ENCODE measurements around the gene RNF25. TPM values are rescaled to one million over a fixed set of nuclear protein-coding genes. Genes with fewer than 3 reads are reported as not detected.
A peak's percentile ranks its signal among the peaks of the same experiment; 100 is the strongest.

RNF25 gene
- total RNA-seq, 1 experiment from 2014 or later = 40.7 TPM

DNA sequence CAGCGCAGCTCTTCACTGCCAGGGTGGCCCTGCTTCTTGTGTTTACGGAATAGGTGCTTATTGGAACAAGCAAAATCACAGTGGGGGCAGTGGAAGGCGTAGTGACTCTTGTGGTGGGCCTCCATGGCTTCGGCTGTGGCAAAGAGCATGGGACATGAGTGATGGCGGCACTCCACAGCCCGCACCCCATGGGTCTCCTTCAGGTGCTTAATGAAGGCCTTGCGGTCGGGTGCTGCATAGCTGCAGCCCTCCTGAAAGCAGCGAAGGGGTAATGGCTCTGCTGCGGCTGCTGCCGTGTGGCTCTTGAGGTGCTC lies 23.1 kb downstream of the RNF25 start:
- H3K27ac ChIP-seq (ENCODE audit: insufficient read length, low read depth, low read length) = no peak overlapping the region
- no peak for DNase-seq
- H4K20me1 ChIP-seq (ENCODE audit: control insufficient read depth, insufficient read depth, insufficient read length) = no peaks in the 10 kb centered on the region
- no peak overlapping the region for H2BK15ac ChIP-seq (ENCODE audit: low read depth, low read length)
- H2BK12ac ChIP-seq (ENCODE audit: insufficient read length, low read depth, low read length) = no peak overlapping the region
- H3K4me2 ChIP-seq (ENCODE audit: insufficient read depth, insufficient read length, low read length) = no peak overlapping the region
- no peaks in the 10 kb centered on the region for H3K4me1 ChIP-seq (ENCODE audit: insufficient read depth, low read length)
- no peaks in the 10 kb centered on the region for H3K23me2 ChIP-seq (ENCODE audit: insufficient read length, low read depth, low read length, poor library complexity, severe bottlenecking)
- no peak overlapping the region for H3K14ac ChIP-seq (ENCODE audit: insufficient read depth, low read length)
- no peaks in the 10 kb centered on the region for H3K9me3 ChIP-seq (ENCODE audit: control insufficient read depth, low read depth, low read length)
- Mint-ChIP-seq H3K4me1 (no peaks in the 10 kb centered on the region), H3K9me3 (no peaks in the 10 kb centered on the region; a peak in 1 of 5 replicates), H3K4me3 (no peak overlapping the region), H3K27ac (peak overlapping the region in 1 of 3 experiments; percentile 82; a peak in 1 of 7 replicates), H3K36me3 (ENCODE audit: insufficient read depth in 1 of 3, low read depth in 3 of 3) (peaks cover 41 to 93% (median 78%) of the 10 kb centered on the region in 3 experiments; a peak in 6 of 7 replicates), H3K27me3 (ENCODE audit: low read depth) (no peaks in the 10 kb centered on the region)
- no peak overlapping the region for H4K5ac ChIP-seq (ENCODE audit: insufficient read length, low read depth, low read length)
- no peak overlapping the region for H3K56ac ChIP-seq (ENCODE audit: insufficient read length, low read depth, low read length)
- no CpG with 5 or more reads among the region's 11 CpGs for WGBS (ENCODE audit: extremely low coverage, insufficient read length, low lambda C conversion rate)
- no peak overlapping the region for H3K23ac ChIP-seq (ENCODE audit: insufficient read length, low read depth, low read length)
- no peak overlapping the region for H2BK20ac ChIP-seq (ENCODE audit: low read depth, low read length, poor library complexity, severe bottlenecking)
- no peak overlapping the region for H2BK5ac ChIP-seq (ENCODE audit: insufficient read length, low read length)
- H3K79me2 ChIP-seq (ENCODE audit: insufficient read depth, low read length) = no peaks in the 10 kb centered on the region
- H3K18ac ChIP-seq (ENCODE audit: insufficient read length, low read depth, low read length) = no peak overlapping the region
- no peak overlapping the region for H3T11ph ChIP-seq (ENCODE audit: low read length)
- H2BK120ac ChIP-seq (ENCODE audit: low read depth, low read length, poor library complexity, severe bottlenecking) = no peak overlapping the region
- H3K9ac ChIP-seq (ENCODE audit: extremely low read depth, insufficient read length, low read length) = no peak overlapping the region
- no peak overlapping the region for H2AK5ac ChIP-seq (ENCODE audit: insufficient read length, low read length)
- H3K79me1 ChIP-seq (ENCODE audit: insufficient read depth, low read depth, low read length, poor library complexity, severe bottlenecking) = no peaks in the 10 kb centered on the region
- H4K8ac ChIP-seq (replicated peaks; ENCODE audit: insufficient read length, low read depth, low read length) = no peak overlapping the region
- no peak for TF ChIP-seq CTCF (conservative IDR thresholded peaks at IDR 0.05)
- H3K4ac ChIP-seq (ENCODE audit: low read depth, low read length) = no peak overlapping the region
- H4K91ac ChIP-seq (ENCODE audit: insufficient read length, low read depth, low read length) = no peak overlapping the region
- H3K27me3 ChIP-seq (ENCODE audit: insufficient read depth, low read length) = no peaks in the 10 kb centered on the region
- no peak overlapping the region for H2AFZ ChIP-seq (ENCODE audit: low read length)

All from H9 (cell line).